Dedifferentiated amniotic fluid mesenchymal stem cell (primary cell): ENCODE data around the gene MOXD1.
A peak's percentile ranks its signal among the peaks of the same experiment; 100 is the strongest.

Source experiments
- DNase-seq: peaks from one replicate; pipeline ENCODE4 v3.0.0-alpha.2; 2016; ENCODE audit errors: extremely low spot score

The MOXD1 gene

GRCh38 chr6:132399376-132400074, 1.8 kb downstream of the MOXD1 start:
- no peak for DNase-seq

GRCh38 chr6:132395015-132395597, 6.2 kb downstream of the MOXD1 start:
- DNase-seq = no peak

GRCh38 chr6:132392792-132393191, 8.5 kb downstream of the MOXD1 start:
- no peak for DNase-seq

GRCh38 chr6:132392270-132392646, 9.0 kb downstream of the MOXD1 start:
- no peak for DNase-seq

GRCh38 chr6:132391391-132392269, 9.6 kb downstream of the MOXD1 start:
- DNase-seq = peak; percentile 57

- no peak for DNase-seq
These were observed 10.8 kb downstream of the MOXD1 start for GRCh38 chr6:132390451-132390850.

- DNase-seq = no peak
These were observed 11.3 kb downstream of the MOXD1 start for GRCh38 chr6:132390017-132390416.

GRCh38 chr6:132388291-132388690, 13.0 kb downstream of the MOXD1 start:
- DNase-seq = no peak

GRCh38 chr6:132382630-132383175, 18.6 kb downstream of the MOXD1 start:
- DNase-seq = no peak

GRCh38 chr6:132381381-132381780, 19.9 kb downstream of the MOXD1 start:
- DNase-seq = no peak

- no peak for DNase-seq
These were observed 20.8 kb downstream of the MOXD1 start for GRCh38 chr6:132380358-132381029.

GRCh38 chr6:132369526-132369925, 31.7 kb downstream of the MOXD1 start:
- DNase-seq = peak; percentile 26

GRCh38 chr6:132368916-132369481, 32.3 kb downstream of the MOXD1 start:
- DNase-seq = no peak

GRCh38 chr6:132365281-132365907, 35.9 kb downstream of the MOXD1 start:
- no peak for DNase-seq

GRCh38 chr6:132364306-132365074, 36.8 kb downstream of the MOXD1 start:
- DNase-seq = no peak

GRCh38 chr6:132362442-132363185, 38.7 kb downstream of the MOXD1 start:
- DNase-seq = no peak

- DNase-seq = no peak
These were observed 40.2 kb downstream of the MOXD1 start for GRCh38 chr6:132361101-132361500.

GRCh38 chr6:132359886-132360285, 41.4 kb downstream of the MOXD1 start:
- DNase-seq = no peak

GRCh38 chr6:132357120-132357519, 44.2 kb downstream of the MOXD1 start:
- DNase-seq = peak; percentile 70
